Measurements from ENCODE around the gene TRAK1.

TRAK1 gene

DNA sequence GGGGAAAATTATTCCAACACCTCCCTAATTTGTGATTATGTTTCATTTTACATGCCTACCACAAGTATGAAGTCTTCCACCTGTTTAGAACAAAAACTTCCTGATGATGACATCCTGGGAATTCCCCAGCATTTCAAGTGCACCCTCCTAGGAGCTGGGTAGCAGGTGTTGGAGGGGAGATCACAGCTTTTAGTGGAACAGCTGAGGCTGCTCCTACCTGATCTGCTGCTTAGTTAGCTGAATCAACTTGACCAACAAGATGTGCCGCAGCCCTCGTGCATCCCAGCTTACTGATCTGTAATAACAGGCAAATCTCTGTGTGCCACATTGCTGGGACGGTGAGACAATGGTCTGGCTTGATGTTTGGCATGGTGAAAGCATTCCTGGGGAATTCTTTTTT lies 29.7 kb downstream of the TRAK1 start:
- Histone ChIP-seq H3K4me1 (ENCODE audit: low read length) (peaks cover 3% of the 10 kb centered on the region; the same call in 1 of the 2 replicates), H3K9me3 (replicated peaks; ENCODE audit: insufficient read depth, low read length) (no peaks in the 10 kb centered on the region)

DNA sequence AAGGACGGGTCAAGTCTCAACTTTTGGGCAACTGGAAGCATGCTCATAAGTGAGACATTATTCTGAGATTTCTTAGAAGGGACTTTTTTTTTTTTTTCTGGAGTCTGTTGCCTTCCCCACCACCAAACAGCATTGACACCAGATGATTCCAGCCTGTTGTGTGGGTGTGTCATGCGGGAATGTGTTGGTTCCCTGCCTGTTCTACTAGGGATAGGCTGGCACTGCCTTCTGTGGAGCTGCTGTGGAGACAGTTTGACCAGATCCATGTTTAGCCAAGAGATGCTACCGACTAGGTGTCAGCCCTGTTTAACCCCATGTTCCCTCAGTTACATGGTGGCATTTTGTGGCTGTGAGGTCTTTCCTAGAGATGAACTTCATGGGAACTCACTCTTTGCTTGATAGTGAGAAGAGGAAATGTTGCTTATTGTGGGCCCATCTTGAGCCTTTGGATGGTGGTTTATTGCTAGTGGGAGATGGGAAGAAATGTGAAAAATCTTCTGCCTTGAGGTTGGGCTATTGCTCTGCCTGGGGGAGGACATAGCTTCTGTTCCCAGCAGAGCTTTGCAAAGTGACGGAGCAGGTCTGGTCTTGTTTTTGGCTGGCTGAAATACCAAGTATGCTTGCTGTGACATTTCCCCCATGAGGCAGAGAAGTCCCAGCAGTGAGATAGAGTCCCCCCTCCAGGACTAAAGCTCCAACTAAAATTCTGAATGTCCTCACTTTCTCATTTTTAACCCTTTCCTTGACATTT lies 31.3 kb downstream of the TRAK1 start:
- Histone ChIP-seq H4K20me1 (ENCODE audit: insufficient read depth, low read length) (no peaks in the 10 kb centered on the region), H3K27ac (ENCODE audit: low read length) (no peak overlapping the region), H3F3A (ENCODE audit: insufficient read depth, low read length) (no peaks in the 10 kb centered on the region), H2AFZ (ENCODE audit: low read length) (no peak overlapping the region), H3K4me2 (ENCODE audit: low read depth, low read length) (no peak overlapping the region), H3K79me2 (ENCODE audit: low read length) (peaks cover 41% of the 10 kb centered on the region; the same call in 1 of the 2 replicates), H3K27me3 (replicated peaks; ENCODE audit: insufficient read depth, low read length) (no peaks in the 10 kb centered on the region), H3K36me3 (replicated peaks; ENCODE audit: insufficient read depth, low read length) (no peaks in the 10 kb centered on the region), H3K4me1 (ENCODE audit: low read length) (peaks cover 3% of the 10 kb centered on the region; the same call in 1 of the 2 replicates), H3K9me2 (replicated peaks; ENCODE audit: insufficient read depth, low read length) (no peaks in the 10 kb centered on the region), H3K9ac (ENCODE audit: low read length) (no peak overlapping the region), H3K4me3 (ENCODE audit: low read length) (no peak overlapping the region), H3K9me3 (replicated peaks; ENCODE audit: insufficient read depth, low read length) (no peaks in the 10 kb centered on the region)
- DNase-seq, result no peak
- TF ChIP-seq EZH2phosphoT487 (IDR thresholded peaks at IDR 0.05; ENCODE audit: low read length) (no peak), EZH2 (optimal IDR thresholded peaks at IDR 0.05; ENCODE audit: low read depth, low read length) (no peak)
- TF ChIP-seq, protein P1, sequence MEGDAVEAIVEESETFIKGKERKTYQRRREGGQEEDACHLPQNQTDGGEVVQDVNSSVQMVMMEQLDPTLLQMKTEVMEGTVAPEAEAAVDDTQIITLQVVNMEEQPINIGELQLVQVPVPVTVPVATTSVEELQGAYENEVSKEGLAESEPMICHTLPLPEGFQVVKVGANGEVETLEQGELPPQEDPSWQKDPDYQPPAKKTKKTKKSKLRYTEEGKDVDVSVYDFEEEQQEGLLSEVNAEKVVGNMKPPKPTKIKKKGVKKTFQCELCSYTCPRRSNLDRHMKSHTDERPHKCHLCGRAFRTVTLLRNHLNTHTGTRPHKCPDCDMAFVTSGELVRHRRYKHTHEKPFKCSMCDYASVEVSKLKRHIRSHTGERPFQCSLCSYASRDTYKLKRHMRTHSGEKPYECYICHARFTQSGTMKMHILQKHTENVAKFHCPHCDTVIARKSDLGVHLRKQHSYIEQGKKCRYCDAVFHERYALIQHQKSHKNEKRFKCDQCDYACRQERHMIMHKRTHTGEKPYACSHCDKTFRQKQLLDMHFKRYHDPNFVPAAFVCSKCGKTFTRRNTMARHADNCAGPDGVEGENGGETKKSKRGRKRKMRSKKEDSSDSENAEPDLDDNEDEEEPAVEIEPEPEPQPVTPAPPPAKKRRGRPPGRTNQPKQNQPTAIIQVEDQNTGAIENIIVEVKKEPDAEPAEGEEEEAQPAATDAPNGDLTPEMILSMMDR (IDR thresholded peaks at IDR 0.05; ENCODE audit: low read length), result no peak

More for the DNA sequence above, 29.7 kb downstream of the TRAK1 start:
- H3K27me3 ChIP-seq (replicated peaks; ENCODE audit: insufficient read depth, low read length), result no peaks in the 10 kb centered on the region
- peaks cover 42% of the 10 kb centered on the region; the same call in 1 of the 2 replicates for H3K79me2 ChIP-seq (ENCODE audit: low read length)
- no peaks in the 10 kb centered on the region for H3K9me2 ChIP-seq (replicated peaks; ENCODE audit: insufficient read depth, low read length)
- no peak overlapping the region for H2AFZ ChIP-seq (ENCODE audit: low read length)
- no peak overlapping the region for H3K9ac ChIP-seq (ENCODE audit: low read length)
- H3K36me3 ChIP-seq (replicated peaks; ENCODE audit: insufficient read depth, low read length), result no peaks in the 10 kb centered on the region
- no peak overlapping the region for H3K27ac ChIP-seq (ENCODE audit: low read length)
- H4K20me1 ChIP-seq (ENCODE audit: insufficient read depth, low read length), result no peaks in the 10 kb centered on the region
- no peak overlapping the region for H3K4me2 ChIP-seq (ENCODE audit: low read depth, low read length)
- TF ChIP-seq EZH2 (optimal IDR thresholded peaks at IDR 0.05; ENCODE audit: low read depth, low read length) (no peak), EZH2phosphoT487 (IDR thresholded peaks at IDR 0.05; ENCODE audit: low read length) (no peak)
- TF ChIP-seq, protein P1 (IDR thresholded peaks at IDR 0.05; ENCODE audit: low read length), result no peak
- DNase-seq, result no peak
- H3K4me3 ChIP-seq (ENCODE audit: low read length), result no peak overlapping the region
- no peaks in the 10 kb centered on the region for H3F3A ChIP-seq (ENCODE audit: insufficient read depth, low read length)

DNA sequence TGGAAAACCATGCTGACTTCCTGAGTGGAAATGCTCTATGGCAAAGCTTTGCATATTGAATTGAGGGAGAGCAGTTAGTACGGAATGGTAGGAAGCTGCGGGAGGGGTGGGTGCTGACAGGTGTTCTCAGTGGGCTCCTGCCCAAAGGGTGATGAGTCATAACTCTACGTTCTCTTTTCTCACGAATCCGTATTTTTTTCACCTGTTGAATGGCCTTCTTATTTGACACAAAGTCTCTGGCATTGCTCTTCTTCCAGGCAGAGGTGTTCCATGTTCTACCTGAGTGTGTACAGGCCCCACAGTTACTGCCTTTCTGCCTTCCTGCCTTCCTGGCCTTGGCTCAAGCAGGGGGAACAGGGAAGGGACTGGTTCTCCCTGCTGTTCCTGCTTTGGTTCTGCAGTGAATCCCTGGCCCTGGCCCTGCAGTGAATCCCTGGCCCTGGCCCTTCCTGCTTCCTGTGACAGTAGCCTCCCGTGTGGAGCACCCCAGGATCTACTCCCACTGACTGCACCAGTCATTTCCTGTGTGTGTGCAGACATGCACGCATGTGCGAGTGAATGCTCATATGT lies 31.9 kb downstream of the TRAK1 start:
- Histone ChIP-seq H3K4me2 (ENCODE audit: low read depth, low read length) (no peak overlapping the region), H2AFZ (ENCODE audit: low read length) (no peak overlapping the region), H3K9me2 (replicated peaks; ENCODE audit: insufficient read depth, low read length) (no peaks in the 10 kb centered on the region), H3K4me3 (ENCODE audit: low read length) (no peak overlapping the region), H3K36me3 (replicated peaks; ENCODE audit: insufficient read depth, low read length) (no peaks in the 10 kb centered on the region), H3K79me2 (ENCODE audit: low read length) (peaks cover 39% of the 10 kb centered on the region; the same call in 1 of the 2 replicates), H3K27ac (ENCODE audit: low read length) (no peak overlapping the region), H4K20me1 (ENCODE audit: insufficient read depth, low read length) (no peaks in the 10 kb centered on the region), H3F3A (ENCODE audit: insufficient read depth, low read length) (no peaks in the 10 kb centered on the region), H3K27me3 (replicated peaks; ENCODE audit: insufficient read depth, low read length) (no peaks in the 10 kb centered on the region), H3K9ac (ENCODE audit: low read length) (no peak overlapping the region), H3K4me1 (ENCODE audit: low read length) (peaks cover 3% of the 10 kb centered on the region; the same call in 1 of the 2 replicates), H3K9me3 (replicated peaks; ENCODE audit: insufficient read depth, low read length) (no peaks in the 10 kb centered on the region)
- no peak for DNase-seq
- TF ChIP-seq, protein P1 (IDR thresholded peaks at IDR 0.05; ENCODE audit: low read length), result no peak
- TF ChIP-seq EZH2 (optimal IDR thresholded peaks at IDR 0.05; ENCODE audit: low read depth, low read length), result no peak
- TF ChIP-seq EZH2phosphoT487 (IDR thresholded peaks at IDR 0.05; ENCODE audit: low read length), result no peak

Data from MM.1S (cell line).